HL-60/S4 treated with phorbol 12-myristate 13-acetate at 8.2 ng/mL for 4 days and 3 days (cell line): Measurements from ENCODE around the gene LENG8.

ENCODE experiments used
- in situ Hi-C: fragments of 300-500 bp; cut with MboI; formaldehyde crosslinking; loops from 2 replicates; pipeline ENCODE4 v1.15.0; 2022; ENCODE audit warnings: low sequenced_read_pairs

LENG8 gene

GRCh38 chr19:54422136-54422535 lies 26.9 kb upstream of the LENG8 start:
- in situ Hi-C loops = no loop called here

GRCh38 chr19:54424201-54424600 lies 24.8 kb upstream of the LENG8 start:
- in situ Hi-C loops = no loop called here

- in situ Hi-C loops = no loop called here
These were observed 24.2 kb upstream of the LENG8 start for GRCh38 chr19:54424660-54425381.

GRCh38 chr19:54425382-54425723 lies 23.6 kb upstream of the LENG8 start:
- in situ Hi-C loops = no loop called here

GRCh38 chr19:54426291-54426931 lies 22.6 kb upstream of the LENG8 start:
- in situ Hi-C loops = no loop called here

- in situ Hi-C loops = no loop called here
These were observed 21.4 kb upstream of the LENG8 start for GRCh38 chr19:54427586-54427985.

GRCh38 chr19:54428323-54429175 lies 20.4 kb upstream of the LENG8 start:
- in situ Hi-C loops = no loop called here

GRCh38 chr19:54429176-54429495 lies 19.9 kb upstream of the LENG8 start:
- in situ Hi-C loops = no loop called here

- in situ Hi-C loops = no loop called here
These were observed 19.3 kb upstream of the LENG8 start for GRCh38 chr19:54429545-54430227.

GRCh38 chr19:54430306-54431254 lies 18.4 kb upstream of the LENG8 start:
- in situ Hi-C loops = no loop called here

- in situ Hi-C loops = no loop called here
These were observed 17.7 kb upstream of the LENG8 start for GRCh38 chr19:54431255-54431838.

GRCh38 chr19:54432144-54432738 lies 16.8 kb upstream of the LENG8 start:
- in situ Hi-C loops = no loop called here

- in situ Hi-C loops = no loop called here
These were observed 15.3 kb upstream of the LENG8 start for GRCh38 chr19:54433697-54434096.

GRCh38 chr19:54434112-54434872 lies 14.7 kb upstream of the LENG8 start:
- in situ Hi-C loops = no loop called here

GRCh38 chr19:54434873-54435214 lies 14.2 kb upstream of the LENG8 start:
- in situ Hi-C loops = no loop called here

- in situ Hi-C loops = no loop called here
These were observed 13.4 kb upstream of the LENG8 start for GRCh38 chr19:54435551-54436016.

- in situ Hi-C loops = no loop called here
These were observed 12.9 kb upstream of the LENG8 start for GRCh38 chr19:54436031-54436523.

- in situ Hi-C loops = no loop called here
These were observed 12.3 kb upstream of the LENG8 start for GRCh38 chr19:54436628-54437252.
